MG63 (cell line): ENCODE measurements around the gene FUS. TPM values are rescaled to one million over a fixed set of nuclear protein-coding genes. Genes with fewer than 3 reads are reported as not detected.

ENCODE experiments used
- DNase-seq: peaks from one replicate; pipeline ENCODE4 v3.0.0-alpha.2; 2020
- H3K27me3 ChIP-seq: fragments of 250-450 bp; sonication (Bioruptor Pico); 2 replicates; pipeline ENCODE4 v1.5.1; 2020; ENCODE audit warnings: mild to moderate bottlenecking, moderate library complexity
- H3K36me3 ChIP-seq: fragments of 250-450 bp; sonication (Bioruptor Pico); 2 replicates; pipeline ENCODE4 v1.5.1; 2020; ENCODE audit warnings: mild to moderate bottlenecking, moderate library complexity
- H3K4me3 ChIP-seq: fragments of 250-450 bp; sonication (Bioruptor Pico); 2 replicates; pipeline ENCODE4 v1.5.1; 2020; ENCODE audit warnings: mild to moderate bottlenecking, moderate library complexity
- H3K9me3 ChIP-seq: fragments of 250-450 bp; sonication (Bioruptor Pico); 2 replicates; pipeline ENCODE4 v1.5.1; 2020; ENCODE audit warnings: mild to moderate bottlenecking, moderate library complexity
- total RNA-seq: library from RNA; depleted of rRNA; stranded (reverse); fragments of >200 nt; shearing (Covaris generic); gene quantifications from 2 replicates; pipeline ENCODE4 v1.2.3, GENCODE V29; 2014; ENCODE audit warnings: low replicate concordance

The FUS gene
- total RNA-seq, 1 experiment from 2014 or later, result 17.2 TPM

GRCh38 chr16:31206776-31207175 is 26.8 kb downstream of the FUS start:
- Histone ChIP-seq H3K9me3 (no peaks in the 10 kb centered on the region), H3K36me3 (no peaks in the 10 kb centered on the region; the same call in 1 of the 2 replicates), H3K4me3 (no peak overlapping the region), H3K27me3 (no peaks in the 10 kb centered on the region)
- no peak for DNase-seq

- Histone ChIP-seq H3K9me3 (no peaks in the 10 kb centered on the region), H3K27me3 (peaks cover 11% of the 10 kb centered on the region; the same call in 1 of the 2 replicates), H3K36me3 (no peaks in the 10 kb centered on the region), H3K4me3 (no peak overlapping the region)
- DNase-seq, result no peak
Observed at GRCh38 chr16:31213342-31213741, 33.4 kb downstream of the FUS start.

GRCh38 chr16:31213877-31214707 is 34.2 kb downstream of the FUS start, which contains the start of gene TRIM72:
TRIM72 (plus strand) TSS chr16:31214119; CDS start chr16:31214739, 620 bp downstream.
- H3K9me3 ChIP-seq, result no peaks in the 10 kb centered on the region
- peaks cover 11% of the 10 kb centered on the region; the same call in 1 of the 2 replicates for H3K27me3 ChIP-seq
- H3K4me3 ChIP-seq, result no peak within 1 kb of the TSS
- H3K36me3 ChIP-seq, result no peaks in the 10 kb centered on the region
- DNase-seq, result no peak

- no peaks in the 10 kb centered on the region for H3K9me3 ChIP-seq
- H3K36me3 ChIP-seq, result no peaks in the 10 kb centered on the region
- no peak for DNase-seq
- H3K4me3 ChIP-seq, result no peak overlapping the region; the same call in none of the 2 replicates
- H3K27me3 ChIP-seq, result peaks cover 11% of the 10 kb centered on the region; the same call in 1 of the 2 replicates
Observed at GRCh38 chr16:31214708-31215286, 34.9 kb downstream of the FUS start.

GRCh38 chr16:31215287-31216162 is 35.6 kb downstream of the FUS start:
- Histone ChIP-seq H3K27me3 (peaks cover 11% of the 10 kb centered on the region; the same call in 1 of the 2 replicates), H3K36me3 (no peaks in the 10 kb centered on the region), H3K4me3 (peak overlapping the region; percentile 39), H3K9me3 (no peaks in the 10 kb centered on the region)
- peak; percentile 68 for DNase-seq

GRCh38 chr16:31216422-31217135 is 36.6 kb downstream of the FUS start, which contains the start of gene PYDC1:
PYDC1 (minus strand) TSS chr16:31217135; CDS start chr16:31217028, 107 bp downstream.
- no peak for DNase-seq
- Histone ChIP-seq H3K27me3 (peaks cover 11% of the 10 kb centered on the region; the same call in 1 of the 2 replicates), H3K4me3 (no peak within 1 kb of the TSS), H3K36me3 (no peaks in the 10 kb centered on the region), H3K9me3 (no peaks in the 10 kb centered on the region)

- DNase-seq, result no peak
- H3K4me3 ChIP-seq, result no peak overlapping the region
- no peaks in the 10 kb centered on the region for H3K9me3 ChIP-seq
- H3K27me3 ChIP-seq, result peaks cover 11% of the 10 kb centered on the region; the same call in 1 of the 2 replicates
- H3K36me3 ChIP-seq, result no peaks in the 10 kb centered on the region
Observed at GRCh38 chr16:31217136-31217530, 37.2 kb downstream of the FUS start.

GRCh38 chr16:31219154-31219741 is 39.3 kb downstream of the FUS start:
- H3K27me3 ChIP-seq, result peaks cover 11% of the 10 kb centered on the region; the same call in 1 of the 2 replicates
- DNase-seq, result no peak

GRCh38 chr16:31221357-31222160 is 41.6 kb downstream of the FUS start:
- H3K36me3 ChIP-seq, result no peaks in the 10 kb centered on the region
- no peak overlapping the region for H3K4me3 ChIP-seq
- H3K9me3 ChIP-seq, result no peaks in the 10 kb centered on the region
- no peak for DNase-seq
- peaks cover 4% of the 10 kb centered on the region; the same call in 1 of the 2 replicates for H3K27me3 ChIP-seq

More at GRCh38 chr16:31219154-31219741, 39.3 kb downstream of the FUS start:
- Histone ChIP-seq H3K36me3 (no peaks in the 10 kb centered on the region), H3K9me3 (no peaks in the 10 kb centered on the region), H3K4me3 (no peak overlapping the region)

- no peak for DNase-seq
- Histone ChIP-seq H3K4me3 (no peak overlapping the region), H3K27me3 (no peaks in the 10 kb centered on the region), H3K9me3 (no peaks in the 10 kb centered on the region), H3K36me3 (no peaks in the 10 kb centered on the region)
Observed at GRCh38 chr16:31223044-31223443, 43.1 kb downstream of the FUS start.

- DNase-seq, result no peak
- Histone ChIP-seq H3K9me3 (no peaks in the 10 kb centered on the region), H3K27me3 (no peaks in the 10 kb centered on the region), H3K4me3 (no peak overlapping the region), H3K36me3 (no peaks in the 10 kb centered on the region)
Observed at GRCh38 chr16:31224092-31224955, 44.4 kb downstream of the FUS start.

GRCh38 chr16:31225193-31225592 is 45.3 kb downstream of the FUS start:
- H3K4me3 ChIP-seq, result no peak overlapping the region
- no peaks in the 10 kb centered on the region for H3K9me3 ChIP-seq
- no peak for DNase-seq
- no peaks in the 10 kb centered on the region for H3K27me3 ChIP-seq
- no peaks in the 10 kb centered on the region for H3K36me3 ChIP-seq

GRCh38 chr16:31228206-31228605 is 48.3 kb downstream of the FUS start:
- Histone ChIP-seq H3K4me3 (no peak overlapping the region), H3K9me3 (no peaks in the 10 kb centered on the region), H3K36me3 (no peaks in the 10 kb centered on the region), H3K27me3 (no peaks in the 10 kb centered on the region)
- no peak for DNase-seq

- no peak overlapping the region for H3K4me3 ChIP-seq
- H3K27me3 ChIP-seq, result no peaks in the 10 kb centered on the region
- H3K36me3 ChIP-seq, result no peaks in the 10 kb centered on the region
- H3K9me3 ChIP-seq, result no peaks in the 10 kb centered on the region; the same call in 1 of the 2 replicates
- no peak for DNase-seq
Observed at GRCh38 chr16:31229501-31229900, 49.6 kb downstream of the FUS start.
